HEK293 (cell line): ENCODE measurements around the gene ZNF436.
A peak's percentile ranks its signal among the peaks of the same experiment; 100 is the strongest.

ENCODE experiments used
- FEZF1 ChIP-seq: fragments of 450-650 bp; formaldehyde crosslinking; IDR thresholded peaks from 2 replicates; pipeline ENCODE4 v1.5.1; 2016; ENCODE audit warnings: missing biosample characterization, missing genetic modification characterization
- GLIS1 ChIP-seq: fragments of 450-650 bp; formaldehyde crosslinking; IDR thresholded peaks from 2 replicates; pipeline ENCODE4 v1.5.1; 2016; ENCODE audit warnings: missing biosample characterization, missing genetic modification characterization
- GLIS2 ChIP-seq: fragments of 450-650 bp; formaldehyde crosslinking; IDR thresholded peaks from 2 replicates; pipeline ENCODE4 v1.5.1; 2016; ENCODE audit warnings: missing biosample characterization, missing genetic modification characterization
- SP3 ChIP-seq: fragments of 450-650 bp; formaldehyde crosslinking; IDR thresholded peaks from 2 replicates; pipeline ENCODE4 v1.5.1; 2016; ENCODE audit warnings: missing biosample characterization, missing genetic modification characterization
- ZBTB21 ChIP-seq: fragments of 450-650 bp; formaldehyde crosslinking; IDR thresholded peaks from 2 replicates; pipeline ENCODE4 v1.5.1; 2017; ENCODE audit warnings: missing biosample characterization, missing genetic modification characterization
- ZFHX2 ChIP-seq: fragments of 450-650 bp; formaldehyde crosslinking; conservative IDR thresholded peaks from 2 replicates; pipeline ENCODE4 v1.5.1; 2016; ENCODE audit warnings: missing biosample characterization, missing genetic modification characterization
- ZFP37 ChIP-seq: fragments of 450-650 bp; formaldehyde crosslinking; IDR thresholded peaks from 2 replicates; pipeline ENCODE4 v1.5.1; 2016; ENCODE audit warnings: missing biosample characterization, missing genetic modification characterization
- ZIC2 ChIP-seq: fragments of 450-650 bp; formaldehyde crosslinking; IDR thresholded peaks from 2 replicates; pipeline ENCODE4 v1.5.1; 2016; ENCODE audit warnings: missing biosample characterization, missing genetic modification characterization
- ZNF133 ChIP-seq: fragments of 450-650 bp; formaldehyde crosslinking; IDR thresholded peaks from 2 replicates; pipeline ENCODE4 v1.5.1; 2016; ENCODE audit warnings: missing biosample characterization, missing genetic modification characterization
- ZNF140 ChIP-seq: fragments of 450-650 bp; formaldehyde crosslinking; IDR thresholded peaks from 2 replicates; pipeline ENCODE4 v1.5.1; 2016; ENCODE audit warnings: missing biosample characterization, missing genetic modification characterization
- ZNF146 ChIP-seq: fragments of 450-650 bp; formaldehyde crosslinking; IDR thresholded peaks from 2 replicates; pipeline ENCODE4 v1.5.1; 2016; ENCODE audit warnings: missing biosample characterization, missing genetic modification characterization
- ZNF211 ChIP-seq: fragments of 450-650 bp; formaldehyde crosslinking; IDR thresholded peaks from 2 replicates; pipeline ENCODE4 v1.5.1; 2016; ENCODE audit warnings: low read depth, missing biosample characterization, missing genetic modification characterization
- ZNF274 ChIP-seq, 2 experiments: fragments of 200-500 bp in 1 of 2; fragments of 450-650 bp in 1 of 2; sonication (Bioruptor generic) in 1 of 2; formaldehyde crosslinking in 1 of 2; IDR thresholded peaks; 2 replicates each; pipeline versions ENCODE4 v1.5.1 to v1.6.1; 2014 to 2016; ENCODE audit warnings: borderline replicate concordance in 1 of 2, inconsistent platforms in 1 of 2, low read length in 1 of 2, missing biosample characterization in 1 of 2, missing genetic modification characterization in 1 of 2
- ZNF292 ChIP-seq: fragments of 450-650 bp; formaldehyde crosslinking; IDR thresholded peaks from 2 replicates; pipeline ENCODE4 v1.5.1; 2016; ENCODE audit warnings: low read depth, missing biosample characterization, missing genetic modification characterization, borderline replicate concordance
- ZNF37A ChIP-seq: fragments of 450-650 bp; IDR thresholded peaks from 2 replicates; pipeline ENCODE4 v1.5.1; 2018; ENCODE audit warnings: missing biosample characterization, missing genetic modification characterization
- ZNF394 ChIP-seq: fragments of 450-650 bp; formaldehyde crosslinking; IDR thresholded peaks from 2 replicates; pipeline ENCODE4 v1.5.1; 2016; ENCODE audit warnings: missing biosample characterization, missing genetic modification characterization, mild to moderate bottlenecking, moderate library complexity, borderline replicate concordance
- ZNF433 ChIP-seq: fragments of 450-650 bp; formaldehyde crosslinking; IDR thresholded peaks from 2 replicates; pipeline ENCODE4 v1.5.1; 2016; ENCODE audit warnings: missing biosample characterization, missing genetic modification characterization, low read depth
- ZNF624 ChIP-seq: fragments of 450-650 bp; formaldehyde crosslinking; IDR thresholded peaks from 2 replicates; pipeline ENCODE4 v1.5.1; 2017; ENCODE audit warnings: missing biosample characterization, missing genetic modification characterization
- ZNF626 ChIP-seq: fragments of 450-650 bp; sonication (Bioruptor Pico); formaldehyde crosslinking; IDR thresholded peaks from 2 replicates; pipeline ENCODE4 v1.5.1; 2018; ENCODE audit warnings: missing biosample characterization, missing genetic modification characterization, inconsistent platforms
- ZNF747 ChIP-seq: fragments of 450-650 bp; formaldehyde crosslinking; IDR thresholded peaks from 2 replicates; pipeline ENCODE4 v1.5.1; 2016; ENCODE audit warnings: missing biosample characterization, missing genetic modification characterization
- ZNF792 ChIP-seq: fragments of 450-650 bp; formaldehyde crosslinking; IDR thresholded peaks from 2 replicates; pipeline ENCODE4 v1.5.1; 2016; ENCODE audit warnings: missing biosample characterization, missing genetic modification characterization
- TF ChIP-seq, protein P1 (sequence below): fragments of 450-650 bp; formaldehyde crosslinking; IDR thresholded peaks from 2 replicates; pipeline ENCODE4 v1.5.1; 2017; ENCODE audit warnings: missing biosample characterization, missing genetic modification characterization
- TF ChIP-seq, protein P2 (sequence below): fragments of 450-650 bp; formaldehyde crosslinking; IDR thresholded peaks from 2 replicates; pipeline ENCODE4 v1.5.1; 2016; ENCODE audit warnings: missing biosample characterization, missing genetic modification characterization
- TF ChIP-seq, protein P3 (sequence below): fragments of 450-650 bp; formaldehyde crosslinking; IDR thresholded peaks from 2 replicates; pipeline ENCODE4 v1.5.1; 2016; ENCODE audit warnings: missing biosample characterization, missing genetic modification characterization
- TF ChIP-seq, protein P4 (sequence below): fragments of 450-650 bp; formaldehyde crosslinking; IDR thresholded peaks from 2 replicates; pipeline ENCODE4 v1.5.1; 2016; ENCODE audit warnings: missing biosample characterization, missing genetic modification characterization, borderline replicate concordance
- TF ChIP-seq, protein P5 (sequence below): fragments of 450-650 bp; formaldehyde crosslinking; IDR thresholded peaks from 2 replicates; pipeline ENCODE4 v1.5.1; 2016; ENCODE audit warnings: missing biosample characterization, missing genetic modification characterization

ZNF436 gene

DNA sequence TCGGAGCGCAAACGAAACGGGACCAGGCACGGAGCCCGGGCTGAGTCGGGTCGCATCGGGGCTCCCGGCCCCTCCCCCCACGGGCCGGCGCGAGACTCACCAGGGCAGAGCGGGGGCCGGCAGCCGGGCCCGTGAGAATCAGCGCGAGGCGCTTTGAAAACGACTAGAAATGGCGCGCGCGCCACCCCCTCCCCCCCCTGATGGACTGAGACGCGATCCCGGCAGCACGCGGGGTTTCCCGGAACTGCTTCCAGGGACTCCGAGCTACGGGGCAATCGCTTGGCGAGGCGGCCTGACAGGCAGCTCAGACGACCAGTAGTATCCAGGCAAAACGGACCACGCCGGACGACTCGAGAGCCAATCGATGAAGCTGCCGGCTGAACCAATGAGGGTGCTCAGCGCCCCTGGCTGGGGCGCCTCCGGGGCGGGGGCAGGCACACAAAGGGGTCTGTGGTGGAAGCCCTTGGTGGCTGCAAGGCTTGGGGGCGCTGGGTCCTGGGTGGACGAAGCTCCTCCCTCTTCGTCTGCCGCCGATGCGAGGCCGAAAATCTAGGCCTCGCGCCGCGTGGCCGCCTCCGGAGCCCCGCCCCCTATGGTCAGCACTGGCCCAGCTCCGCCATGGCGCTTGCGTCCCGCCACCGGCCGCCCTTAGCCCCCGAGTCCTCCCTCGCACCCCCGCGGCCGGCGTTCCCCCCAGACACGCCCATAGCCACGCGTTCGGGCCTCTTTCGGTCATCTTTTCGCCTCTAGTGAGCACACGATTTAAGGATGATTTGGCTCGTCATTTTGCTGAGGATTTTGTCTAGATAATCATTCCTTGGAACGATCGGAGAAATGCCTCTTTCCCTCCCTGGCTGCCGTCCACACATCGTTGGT is 25.3 kb downstream of the ZNF436 start, which contains the start of gene HNRNPR (continued):
- TF ChIP-seq, protein P1, sequence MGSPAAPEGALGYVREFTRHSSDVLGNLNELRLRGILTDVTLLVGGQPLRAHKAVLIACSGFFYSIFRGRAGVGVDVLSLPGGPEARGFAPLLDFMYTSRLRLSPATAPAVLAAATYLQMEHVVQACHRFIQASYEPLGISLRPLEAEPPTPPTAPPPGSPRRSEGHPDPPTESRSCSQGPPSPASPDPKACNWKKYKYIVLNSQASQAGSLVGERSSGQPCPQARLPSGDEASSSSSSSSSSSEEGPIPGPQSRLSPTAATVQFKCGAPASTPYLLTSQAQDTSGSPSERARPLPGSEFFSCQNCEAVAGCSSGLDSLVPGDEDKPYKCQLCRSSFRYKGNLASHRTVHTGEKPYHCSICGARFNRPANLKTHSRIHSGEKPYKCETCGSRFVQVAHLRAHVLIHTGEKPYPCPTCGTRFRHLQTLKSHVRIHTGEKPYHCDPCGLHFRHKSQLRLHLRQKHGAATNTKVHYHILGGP (tag by site-specific recombination): no peak
- TF ChIP-seq ZIC2 (tag by site-specific recombination) (0 out of 2 replicates have a peak, but pooled peaks have one; percentile 10), ZNF747 (tag by site-specific recombination) (no peak), ZNF37A (tag by site-specific recombination) (no peak), ZNF146 (tag by site-specific recombination) (no peak), GLIS1 (tag by site-specific recombination) (peak; percentile 72), ZNF133 (tag by site-specific recombination) (no peak), ZNF394 (tag by site-specific recombination) (peak; percentile 24; the same call in 1 of the 2 replicates), ZBTB21 (tag by site-specific recombination) (no peak), GLIS2 (peak; percentile 100), ZNF624 (tag by site-specific recombination) (no peak), SP3 (tag by site-specific recombination) (peak; percentile 82), ZNF140 (tag by site-specific recombination) (no peak), ZFP37 (peak; percentile 70; the same call in 1 of the 2 replicates), ZNF211 (tag by site-specific recombination) (no peak), ZFHX2 (tag by site-specific recombination) (peak; percentile 84), ZNF626 (tag by site-specific recombination) (no peak), ZNF433 (tag by site-specific recombination) (no peak), ZNF292 (tag by site-specific recombination) (no peak), ZNF274 (IDR thresholded peaks at IDR 0.05; ENCODE audit: low read length) (no peak), ZNF274 (tag by site-specific recombination; IDR thresholded peaks at IDR 0.05; ENCODE audit: borderline replicate concordance) (no peak), ZNF792 (tag by site-specific recombination) (no peak), FEZF1 (tag by site-specific recombination) (0 out of 2 replicates have a peak, but pooled peaks have one; percentile 10)
- TF ChIP-seq, protein P2, sequence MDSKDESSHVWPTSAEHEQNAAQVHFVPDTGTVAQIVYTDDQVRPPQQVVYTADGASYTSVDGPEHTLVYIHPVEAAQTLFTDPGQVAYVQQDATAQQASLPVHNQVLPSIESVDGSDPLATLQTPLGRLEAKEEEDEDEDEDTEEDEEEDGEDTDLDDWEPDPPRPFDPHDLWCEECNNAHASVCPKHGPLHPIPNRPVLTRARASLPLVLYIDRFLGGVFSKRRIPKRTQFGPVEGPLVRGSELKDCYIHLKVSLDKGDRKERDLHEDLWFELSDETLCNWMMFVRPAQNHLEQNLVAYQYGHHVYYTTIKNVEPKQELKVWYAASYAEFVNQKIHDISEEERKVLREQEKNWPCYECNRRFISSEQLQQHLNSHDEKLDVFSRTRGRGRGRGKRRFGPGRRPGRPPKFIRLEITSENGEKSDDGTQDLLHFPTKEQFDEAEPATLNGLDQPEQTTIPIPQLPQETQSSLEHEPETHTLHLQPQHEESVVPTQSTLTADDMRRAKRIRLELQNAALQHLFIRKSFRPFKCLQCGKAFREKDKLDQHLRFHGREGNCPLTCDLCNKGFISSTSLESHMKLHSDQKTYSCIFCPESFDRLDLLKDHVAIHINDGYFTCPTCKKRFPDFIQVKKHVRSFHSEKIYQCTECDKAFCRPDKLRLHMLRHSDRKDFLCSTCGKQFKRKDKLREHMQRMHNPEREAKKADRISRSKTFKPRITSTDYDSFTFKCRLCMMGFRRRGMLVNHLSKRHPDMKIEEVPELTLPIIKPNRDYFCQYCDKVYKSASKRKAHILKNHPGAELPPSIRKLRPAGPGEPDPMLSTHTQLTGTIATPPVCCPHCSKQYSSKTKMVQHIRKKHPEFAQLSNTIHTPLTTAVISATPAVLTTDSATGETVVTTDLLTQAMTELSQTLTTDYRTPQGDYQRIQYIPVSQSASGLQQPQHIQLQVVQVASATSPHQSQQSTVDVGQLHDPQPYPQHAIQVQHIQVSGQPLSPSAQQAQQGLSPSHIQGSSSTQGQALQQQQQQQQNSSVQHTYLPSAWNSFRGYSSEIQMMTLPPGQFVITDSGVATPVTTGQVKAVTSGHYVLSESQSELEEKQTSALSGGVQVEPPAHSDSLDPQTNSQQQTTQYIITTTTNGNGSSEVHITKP: peak; percentile 68
- TF ChIP-seq, protein P3, sequence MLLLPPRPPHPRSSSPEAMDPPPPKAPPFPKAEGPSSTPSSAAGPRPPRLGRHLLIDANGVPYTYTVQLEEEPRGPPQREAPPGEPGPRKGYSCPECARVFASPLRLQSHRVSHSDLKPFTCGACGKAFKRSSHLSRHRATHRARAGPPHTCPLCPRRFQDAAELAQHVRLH: no peak
- TF ChIP-seq, protein P4, sequence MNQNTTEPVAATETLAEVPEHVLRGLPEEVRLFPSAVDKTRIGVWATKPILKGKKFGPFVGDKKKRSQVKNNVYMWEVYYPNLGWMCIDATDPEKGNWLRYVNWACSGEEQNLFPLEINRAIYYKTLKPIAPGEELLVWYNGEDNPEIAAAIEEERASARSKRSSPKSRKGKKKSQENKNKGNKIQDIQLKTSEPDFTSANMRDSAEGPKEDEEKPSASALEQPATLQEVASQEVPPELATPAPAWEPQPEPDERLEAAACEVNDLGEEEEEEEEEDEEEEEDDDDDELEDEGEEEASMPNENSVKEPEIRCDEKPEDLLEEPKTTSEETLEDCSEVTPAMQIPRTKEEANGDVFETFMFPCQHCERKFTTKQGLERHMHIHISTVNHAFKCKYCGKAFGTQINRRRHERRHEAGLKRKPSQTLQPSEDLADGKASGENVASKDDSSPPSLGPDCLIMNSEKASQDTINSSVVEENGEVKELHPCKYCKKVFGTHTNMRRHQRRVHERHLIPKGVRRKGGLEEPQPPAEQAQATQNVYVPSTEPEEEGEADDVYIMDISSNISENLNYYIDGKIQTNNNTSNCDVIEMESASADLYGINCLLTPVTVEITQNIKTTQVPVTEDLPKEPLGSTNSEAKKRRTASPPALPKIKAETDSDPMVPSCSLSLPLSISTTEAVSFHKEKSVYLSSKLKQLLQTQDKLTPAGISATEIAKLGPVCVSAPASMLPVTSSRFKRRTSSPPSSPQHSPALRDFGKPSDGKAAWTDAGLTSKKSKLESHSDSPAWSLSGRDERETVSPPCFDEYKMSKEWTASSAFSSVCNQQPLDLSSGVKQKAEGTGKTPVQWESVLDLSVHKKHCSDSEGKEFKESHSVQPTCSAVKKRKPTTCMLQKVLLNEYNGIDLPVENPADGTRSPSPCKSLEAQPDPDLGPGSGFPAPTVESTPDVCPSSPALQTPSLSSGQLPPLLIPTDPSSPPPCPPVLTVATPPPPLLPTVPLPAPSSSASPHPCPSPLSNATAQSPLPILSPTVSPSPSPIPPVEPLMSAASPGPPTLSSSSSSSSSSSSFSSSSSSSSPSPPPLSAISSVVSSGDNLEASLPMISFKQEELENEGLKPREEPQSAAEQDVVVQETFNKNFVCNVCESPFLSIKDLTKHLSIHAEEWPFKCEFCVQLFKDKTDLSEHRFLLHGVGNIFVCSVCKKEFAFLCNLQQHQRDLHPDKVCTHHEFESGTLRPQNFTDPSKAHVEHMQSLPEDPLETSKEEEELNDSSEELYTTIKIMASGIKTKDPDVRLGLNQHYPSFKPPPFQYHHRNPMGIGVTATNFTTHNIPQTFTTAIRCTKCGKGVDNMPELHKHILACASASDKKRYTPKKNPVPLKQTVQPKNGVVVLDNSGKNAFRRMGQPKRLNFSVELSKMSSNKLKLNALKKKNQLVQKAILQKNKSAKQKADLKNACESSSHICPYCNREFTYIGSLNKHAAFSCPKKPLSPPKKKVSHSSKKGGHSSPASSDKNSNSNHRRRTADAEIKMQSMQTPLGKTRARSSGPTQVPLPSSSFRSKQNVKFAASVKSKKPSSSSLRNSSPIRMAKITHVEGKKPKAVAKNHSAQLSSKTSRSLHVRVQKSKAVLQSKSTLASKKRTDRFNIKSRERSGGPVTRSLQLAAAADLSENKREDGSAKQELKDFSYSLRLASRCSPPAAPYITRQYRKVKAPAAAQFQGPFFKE (tag by site-specific recombination): no peak
- TF ChIP-seq, protein P5, sequence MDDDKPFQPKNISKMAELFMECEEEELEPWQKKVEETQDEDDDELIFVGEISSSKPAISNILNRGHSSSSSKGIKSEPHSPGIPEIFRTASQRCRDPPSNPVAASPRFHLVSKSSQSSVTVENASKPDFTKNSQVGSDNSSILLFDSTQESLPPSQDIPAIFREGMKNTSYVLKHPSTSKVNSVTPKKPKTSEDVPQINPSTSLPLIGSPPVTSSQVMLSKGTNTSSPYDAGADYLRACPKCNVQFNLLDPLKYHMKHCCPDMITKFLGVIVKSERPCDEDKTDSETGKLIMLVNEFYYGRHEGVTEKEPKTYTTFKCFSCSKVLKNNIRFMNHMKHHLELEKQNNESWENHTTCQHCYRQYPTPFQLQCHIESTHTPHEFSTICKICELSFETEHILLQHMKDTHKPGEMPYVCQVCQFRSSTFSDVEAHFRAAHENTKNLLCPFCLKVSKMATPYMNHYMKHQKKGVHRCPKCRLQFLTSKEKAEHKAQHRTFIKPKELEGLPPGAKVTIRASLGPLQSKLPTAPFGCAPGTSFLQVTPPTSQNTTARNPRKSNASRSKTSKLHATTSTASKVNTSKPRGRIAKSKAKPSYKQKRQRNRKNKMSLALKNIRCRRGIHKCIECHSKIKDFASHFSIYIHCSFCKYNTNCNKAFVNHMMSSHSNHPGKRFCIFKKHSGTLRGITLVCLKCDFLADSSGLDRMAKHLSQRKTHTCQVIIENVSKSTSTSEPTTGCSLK (tag by site-specific recombination): no peak
